Panc1 (cell line): ENCODE measurements around the gene FNTB. TPM values are rescaled to one million over a fixed set of nuclear protein-coding genes. Genes with fewer than 3 reads are reported as not detected.

ENCODE experiments used
- ATAC-seq: fragments of 200-7000 bp; cut with Tn5 transposase; 2 replicates; pipeline ENCODE4 v1.9.1; 2020; ENCODE audit warnings: mild to moderate bottlenecking, moderate library complexity
- BruUV-seq: library from RNA; stranded (reverse); fragments of 400-500 nt; replicated peaks from 2 replicates; lab custom pipeline; 2021; lab: Mats Ljungman, UMichigan
- CTCF ChIA-PET: fragments of 300-600 bp; sonication (Branson Sonifier 250); formaldehyde crosslinking; loops from one replicate; lab custom pipeline; 2022; ENCODE audit warnings: antibody characterized with exemption; lab: Charles Lee
- POLR2A ChIA-PET: fragments of 300-600 bp; sonication (Branson Sonifier 250); formaldehyde crosslinking; loops from one replicate; lab custom pipeline; 2022; ENCODE audit warnings: antibody characterized with exemption; lab: Charles Lee
- DNase-seq: peaks from one replicate; pipeline ENCODE4 v3.0.0-alpha.2; 2010; ENCODE audit warnings: low read depth, low spot score
- H3K27ac ChIP-seq: 2 replicates; pipeline ENCODE4 v1.5.1; 2011; ENCODE audit warnings: mild to moderate bottlenecking, low read length, inconsistent platforms
- H3K27me3 ChIP-seq: fragments of 200-500 bp; sonication (Bioruptor generic); 2 replicates; pipeline ENCODE4 v1.6.0; 2014; ENCODE audit warnings: low read length, inconsistent platforms; ENCODE audit not compliant: control insufficient read depth, insufficient read depth
- H3K36me3 ChIP-seq: fragments of 200-500 bp; sonication (Bioruptor generic); 2 replicates; pipeline ENCODE4 v1.5.1; 2014; ENCODE audit warnings: inconsistent platforms, mild to moderate bottlenecking, low read length, moderate library complexity; ENCODE audit not compliant: control insufficient read depth, insufficient read depth
- H3K4me1 ChIP-seq: 2 replicates; pipeline ENCODE4 v1.5.1; 2011; ENCODE audit warnings: inconsistent platforms, mild to moderate bottlenecking, low read length, moderate library complexity; ENCODE audit not compliant: control insufficient read depth, insufficient read depth
- H3K4me3 ChIP-seq, 2 experiments: 2 replicates each; pipeline ENCODE4 v1.5.1; 2011 to 2012; ENCODE audit warnings: low read depth in 2 of 2, low read length in 2 of 2, mild to moderate bottlenecking in 2 of 2, inconsistent platforms in 1 of 2, moderate library complexity in 1 of 2
- H3K9me3 ChIP-seq: fragments of 200-500 bp; sonication (Bioruptor generic); 2 replicates; pipeline ENCODE4 v1.5.1; 2014; ENCODE audit warnings: low read depth, mild to moderate bottlenecking, inconsistent platforms, low read length, moderate library complexity; ENCODE audit not compliant: control insufficient read depth, insufficient read depth
- POLR2AphosphoS5 ChIP-seq: IDR thresholded peaks from 2 replicates; pipeline ENCODE4 v1.6.1; 2012; ENCODE audit warnings: mild to moderate bottlenecking, low read depth, low read length, moderate library complexity
- REST ChIP-seq, 2 experiments: IDR thresholded peaks; 2 replicates each; pipeline ENCODE4 v1.6.1; 2011 to 2012; ENCODE audit warnings: low read depth in 2 of 2, control low read depth in 1 of 2, low read length in 1 of 2, mild to moderate bottlenecking in 1 of 2, moderate library complexity in 1 of 2; ENCODE audit not compliant: insufficient read depth in 1 of 2
- SIN3A ChIP-seq: IDR thresholded peaks from 2 replicates; pipeline ENCODE4 v1.6.1; 2012; ENCODE audit warnings: low read depth, mild to moderate bottlenecking, low read length, moderate library complexity, borderline replicate concordance; ENCODE audit not compliant: insufficient read depth
- TCF7L2 ChIP-seq: IDR thresholded peaks from 2 replicates; pipeline ENCODE4 v1.6.1; 2011; ENCODE audit warnings: mild to moderate bottlenecking, low read depth, low read length, inconsistent platforms
- in situ Hi-C: cut with HindIII; loops from 2 replicates; pipeline ENCODE4 v1.10.0; 2016; ENCODE audit warnings: low sequenced_read_pairs, low pct_unique_long_range_greater_than_20kb
- intact Hi-C: fragments of 100-400 bp; cut with micrococcal nuclease; formaldehyde crosslinking; loops from one replicate; pipeline ENCODE4 v1.10.0; 2022; ENCODE audit not compliant: unreplicated experiment
- total RNA-seq: library from RNA; stranded (reverse); gene quantifications from one replicate; pipeline ENCODE4 v1.2.1, GENCODE V29; 2021; ENCODE audit not compliant: unreplicated experiment
- TF ChIP-seq, protein P1 (sequence below): fragments of 450-650 bp; IDR thresholded peaks from 2 replicates; pipeline ENCODE4 v1.5.1; 2017; ENCODE audit warnings: mild to moderate bottlenecking

Gene FNTB
- total RNA-seq, 1 experiment from 2014 or later: 13.3 TPM

- Histone ChIP-seq H3K4me3 (peak overlapping the region; percentile 68 to 78), H3K36me3 (peaks cover 6% of the 10 kb centered on the region), H3K27ac (no peak overlapping the region; the same call in 1 of the 2 replicates), H3K4me1 (peaks cover 6% of the 10 kb centered on the region; the same call in 1 of the 2 replicates), H3K27me3 (no peaks in the 10 kb centered on the region), H3K9me3 (no peaks in the 10 kb centered on the region)
- ATAC-seq: no peak
- TSS peak; percentile 69 for BruUV-seq
- no peak for TF ChIP-seq TCF7L2
- no peak for TF ChIP-seq REST (IDR thresholded peaks at IDR 0.05; ENCODE audit: insufficient read depth in 1 of 2, low read depth in 2 of 2, low read length in 1 of 2)
- TF ChIP-seq, protein P1, sequence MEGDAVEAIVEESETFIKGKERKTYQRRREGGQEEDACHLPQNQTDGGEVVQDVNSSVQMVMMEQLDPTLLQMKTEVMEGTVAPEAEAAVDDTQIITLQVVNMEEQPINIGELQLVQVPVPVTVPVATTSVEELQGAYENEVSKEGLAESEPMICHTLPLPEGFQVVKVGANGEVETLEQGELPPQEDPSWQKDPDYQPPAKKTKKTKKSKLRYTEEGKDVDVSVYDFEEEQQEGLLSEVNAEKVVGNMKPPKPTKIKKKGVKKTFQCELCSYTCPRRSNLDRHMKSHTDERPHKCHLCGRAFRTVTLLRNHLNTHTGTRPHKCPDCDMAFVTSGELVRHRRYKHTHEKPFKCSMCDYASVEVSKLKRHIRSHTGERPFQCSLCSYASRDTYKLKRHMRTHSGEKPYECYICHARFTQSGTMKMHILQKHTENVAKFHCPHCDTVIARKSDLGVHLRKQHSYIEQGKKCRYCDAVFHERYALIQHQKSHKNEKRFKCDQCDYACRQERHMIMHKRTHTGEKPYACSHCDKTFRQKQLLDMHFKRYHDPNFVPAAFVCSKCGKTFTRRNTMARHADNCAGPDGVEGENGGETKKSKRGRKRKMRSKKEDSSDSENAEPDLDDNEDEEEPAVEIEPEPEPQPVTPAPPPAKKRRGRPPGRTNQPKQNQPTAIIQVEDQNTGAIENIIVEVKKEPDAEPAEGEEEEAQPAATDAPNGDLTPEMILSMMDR: no peak
- no peak for TF ChIP-seq POLR2AphosphoS5
- no peak for TF ChIP-seq SIN3A
- ChIA-PET CTCF (no interaction called here), POLR2A (no interaction called here)
- no peak for DNase-seq
- in situ Hi-C loops (no loop called here), intact Hi-C loops (no loop called here)
Observed at GRCh38 chr14:65100922-65101541, 114.3 kb downstream of the FNTB start.

GRCh38 chr14:65101631-65102440 lies 115.1 kb downstream of the FNTB start:
- Histone ChIP-seq H3K36me3 (peaks cover 6% of the 10 kb centered on the region), H3K27me3 (no peaks in the 10 kb centered on the region), H3K9me3 (no peaks in the 10 kb centered on the region), H3K27ac (peak overlapping the region; percentile 65; the same call in 1 of the 2 replicates), H3K4me3 (peak overlapping the region; percentile 68 to 78), H3K4me1 (peaks cover 6% of the 10 kb centered on the region; the same call in 1 of the 2 replicates)
- no TSS peak for BruUV-seq
- TF ChIP-seq REST (IDR thresholded peaks at IDR 0.05; ENCODE audit: insufficient read depth in 1 of 2, low read depth in 2 of 2, low read length in 1 of 2) (no peak), SIN3A (0 out of 2 replicates have a peak, but pooled peaks have one; percentile 41)
- in situ Hi-C loops: no loop called here
- ChIA-PET POLR2A (interaction anchor here (0.6 kb wide), 1 partner anchor 694 kb away, joined by 8 read pairs; no protein-coding TSS in a partner anchor), CTCF (interaction anchor here (0.6 kb wide), 2 partner anchors 15 to 122 kb away, joined by 3 to 6 read pairs; no protein-coding TSS in a partner anchor)
- DNase-seq (no peak), ATAC-seq (no peak; the same call in 1 of the 2 replicates)
- intact Hi-C loops: no loop called here
